Measurements from ENCODE around the gene RAB27A. TPM values are rescaled to one million over a fixed set of nuclear protein-coding genes. Genes with fewer than 3 reads are reported as not detected.
"Not testable (repeated sequence)": the region's sequence is repeated elsewhere in the genome, so short reads cannot be mapped to it uniquely, and the experiment has no call there.

Gene RAB27A
- total RNA-seq, 4 donors from 2014 or later = 6.2 to 11.9 (median 7.5) TPM

DNA sequence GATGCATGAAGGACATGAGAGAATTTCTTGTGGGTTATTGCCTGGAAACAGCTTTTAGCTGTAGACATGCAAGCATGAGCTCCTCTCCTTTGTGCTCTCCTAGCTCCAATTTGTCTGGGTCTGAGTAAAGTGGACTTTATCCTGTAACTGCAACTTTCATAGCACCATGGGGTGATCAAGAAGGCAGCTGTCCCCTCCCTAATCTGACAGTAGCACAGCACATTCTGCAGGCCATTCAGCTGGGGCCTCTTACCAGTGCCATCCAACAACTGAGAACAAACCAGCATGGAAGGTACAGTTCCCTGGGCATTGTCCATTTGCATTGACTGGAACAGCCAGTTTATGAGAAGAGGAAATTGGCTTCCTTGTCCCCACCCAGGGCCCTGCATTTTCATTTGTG is 7.7 kb upstream of the RAB27A start:
- DNase-seq (ENCODE audit: low spot score in 2 of 2) = no peak
- no peak overlapping the region for H3K4me3 ChIP-seq (ENCODE audit: low read depth, poor library complexity, severe bottlenecking)
- intact Hi-C loops (cut with DNase I; ENCODE audit: low total_unique reads) = no loop called here
- TF ChIP-seq, protein P1, sequence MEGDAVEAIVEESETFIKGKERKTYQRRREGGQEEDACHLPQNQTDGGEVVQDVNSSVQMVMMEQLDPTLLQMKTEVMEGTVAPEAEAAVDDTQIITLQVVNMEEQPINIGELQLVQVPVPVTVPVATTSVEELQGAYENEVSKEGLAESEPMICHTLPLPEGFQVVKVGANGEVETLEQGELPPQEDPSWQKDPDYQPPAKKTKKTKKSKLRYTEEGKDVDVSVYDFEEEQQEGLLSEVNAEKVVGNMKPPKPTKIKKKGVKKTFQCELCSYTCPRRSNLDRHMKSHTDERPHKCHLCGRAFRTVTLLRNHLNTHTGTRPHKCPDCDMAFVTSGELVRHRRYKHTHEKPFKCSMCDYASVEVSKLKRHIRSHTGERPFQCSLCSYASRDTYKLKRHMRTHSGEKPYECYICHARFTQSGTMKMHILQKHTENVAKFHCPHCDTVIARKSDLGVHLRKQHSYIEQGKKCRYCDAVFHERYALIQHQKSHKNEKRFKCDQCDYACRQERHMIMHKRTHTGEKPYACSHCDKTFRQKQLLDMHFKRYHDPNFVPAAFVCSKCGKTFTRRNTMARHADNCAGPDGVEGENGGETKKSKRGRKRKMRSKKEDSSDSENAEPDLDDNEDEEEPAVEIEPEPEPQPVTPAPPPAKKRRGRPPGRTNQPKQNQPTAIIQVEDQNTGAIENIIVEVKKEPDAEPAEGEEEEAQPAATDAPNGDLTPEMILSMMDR (IDR thresholded peaks at IDR 0.05) = no peak

DNA sequence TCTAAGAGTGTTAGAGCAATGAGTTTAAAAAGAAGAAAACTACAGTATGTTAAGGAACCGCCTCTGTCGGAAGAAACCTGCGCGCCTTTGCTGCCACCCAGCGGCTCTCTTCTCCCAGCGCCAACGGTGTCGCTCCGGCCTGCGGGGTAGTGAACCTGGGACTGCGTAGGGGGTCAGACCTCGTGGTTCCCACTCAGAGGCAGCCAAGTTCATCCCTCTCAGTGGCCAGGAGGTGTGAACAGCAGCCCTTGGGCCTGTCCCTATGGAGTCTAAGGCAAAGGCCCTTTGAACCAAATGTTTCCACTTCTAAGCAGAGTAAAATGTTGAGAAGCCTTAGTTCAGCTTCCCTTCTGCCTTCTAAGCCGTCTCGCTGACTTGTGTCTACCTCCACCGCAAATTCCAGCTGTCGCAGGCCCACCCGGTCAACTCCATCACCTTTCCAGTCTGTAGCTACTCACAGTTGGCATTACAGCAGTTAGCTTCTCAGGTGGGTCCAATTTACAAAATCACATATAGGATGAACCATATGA is 980 bp upstream of the RAB27A start:
- intact Hi-C loops (cut with DNase I; ENCODE audit: low total_unique reads) = loop anchor here (5.0 kb wide), 1 partner anchor 73 kb away; no protein-coding TSS in a partner anchor
- 17 to 21% methylated on average over 17 of the region's 17 CpGs for WGBS, 2 donors

DNA sequence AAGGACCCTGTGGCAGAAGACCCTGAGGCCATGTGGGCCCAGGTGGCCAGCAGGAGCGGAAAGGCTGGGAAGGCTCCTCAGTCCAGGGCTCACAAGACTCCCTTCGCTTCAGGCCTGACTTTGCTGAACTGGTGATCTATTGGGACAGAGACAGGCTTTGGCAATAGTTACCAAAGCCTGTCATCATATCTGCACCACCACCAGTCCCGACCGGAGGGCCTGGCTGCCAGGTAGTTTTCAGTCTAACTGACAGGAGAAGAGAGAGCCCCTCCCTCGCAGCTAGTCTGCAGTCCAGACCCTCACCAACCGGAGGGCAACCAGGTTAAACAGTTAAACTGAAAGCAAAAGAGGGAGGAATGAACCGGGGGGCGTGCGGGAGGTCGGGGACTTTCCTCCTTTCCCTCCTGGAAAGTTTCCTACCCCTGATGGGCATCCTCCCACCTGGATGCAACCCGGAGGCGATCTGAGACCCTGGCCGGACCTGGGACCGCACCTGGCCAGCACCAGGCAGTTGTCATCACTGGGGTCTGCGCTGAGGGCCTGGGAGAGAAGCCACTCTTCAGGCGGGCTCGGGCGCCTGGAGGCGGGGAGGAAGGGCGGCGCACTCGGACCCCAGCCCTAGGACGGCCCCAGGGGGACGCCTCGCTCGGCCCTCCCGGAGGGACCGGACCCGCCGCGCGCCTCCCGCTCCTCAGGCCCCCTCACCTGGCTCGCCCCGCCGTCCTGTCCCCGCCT is 435 bp downstream of the RAB27A start:
- peak overlapping the region; percentile 82 for H3K4me3 ChIP-seq (ENCODE audit: low read depth, poor library complexity, severe bottlenecking)
- TF ChIP-seq POLR2A (IDR thresholded peaks at IDR 0.05) = no peak
- TF ChIP-seq, protein P1 (IDR thresholded peaks at IDR 0.05) = no peak
- DNase-seq (ENCODE audit: low spot score in 2 of 2) = peak; percentile 16 to 90
- intact Hi-C loops (cut with DNase I; ENCODE audit: low total_unique reads) = no loop called here
- WGBS, 2 donors = 1 to 5% methylated on average over 11 to 22 of the region's 37 CpGs

More for the DNA sequence above, 980 bp upstream of the RAB27A start:
- peak; percentile 79 to 97 for DNase-seq (ENCODE audit: low spot score in 2 of 2)
- TF ChIP-seq, protein P1 (IDR thresholded peaks at IDR 0.05) = peak in 1 of 3 donors; percentile 69
- no peak for TF ChIP-seq POLR2A (IDR thresholded peaks at IDR 0.05)
- peak overlapping the region; percentile 82 for H3K4me3 ChIP-seq (ENCODE audit: low read depth, poor library complexity, severe bottlenecking)

DNA sequence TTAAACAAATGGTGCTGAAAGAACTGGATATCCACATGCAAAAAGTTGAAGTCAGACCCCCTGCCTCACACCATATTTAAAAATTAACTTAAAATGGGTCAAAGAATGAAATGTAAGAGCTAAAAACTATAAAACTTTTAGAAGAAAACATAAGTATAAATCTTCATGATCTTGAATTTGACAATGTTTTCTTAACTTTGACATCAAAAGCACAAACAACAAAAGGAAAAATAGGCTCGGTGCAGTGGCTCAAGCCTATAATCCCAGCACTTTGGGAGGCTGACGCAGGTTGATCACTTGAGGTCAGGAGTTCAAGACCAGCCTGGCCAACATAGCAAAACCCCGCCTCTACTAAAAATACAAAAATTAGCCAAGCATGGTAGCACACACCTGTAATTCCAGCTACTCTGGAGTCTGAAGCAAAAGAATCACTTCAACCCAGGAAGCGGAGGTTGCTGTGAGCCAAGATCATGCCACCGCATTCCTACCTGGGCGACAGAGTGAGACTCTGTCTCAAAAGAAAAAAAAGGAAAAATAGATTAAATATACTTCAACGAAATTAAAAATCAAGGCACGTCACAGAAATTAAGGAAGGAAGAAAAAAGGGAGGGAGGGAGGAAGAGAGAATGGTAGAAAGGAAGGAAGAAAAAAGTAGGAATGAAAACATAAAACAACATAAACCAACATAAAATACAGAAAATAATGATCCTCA is 1.5 kb downstream of the RAB27A start:
- no peak for DNase-seq (ENCODE audit: low spot score in 2 of 2)
- 92 to 96% methylated on average over 8 of the region's 8 CpGs for WGBS, 2 donors
- intact Hi-C loops (cut with DNase I; ENCODE audit: low total_unique reads) = no loop called here
- TF ChIP-seq, protein P1 (IDR thresholded peaks at IDR 0.05) = no peak
- no peak for TF ChIP-seq POLR2A (IDR thresholded peaks at IDR 0.05)
- no peak overlapping the region for H3K4me3 ChIP-seq (ENCODE audit: low read depth, poor library complexity, severe bottlenecking)

DNA sequence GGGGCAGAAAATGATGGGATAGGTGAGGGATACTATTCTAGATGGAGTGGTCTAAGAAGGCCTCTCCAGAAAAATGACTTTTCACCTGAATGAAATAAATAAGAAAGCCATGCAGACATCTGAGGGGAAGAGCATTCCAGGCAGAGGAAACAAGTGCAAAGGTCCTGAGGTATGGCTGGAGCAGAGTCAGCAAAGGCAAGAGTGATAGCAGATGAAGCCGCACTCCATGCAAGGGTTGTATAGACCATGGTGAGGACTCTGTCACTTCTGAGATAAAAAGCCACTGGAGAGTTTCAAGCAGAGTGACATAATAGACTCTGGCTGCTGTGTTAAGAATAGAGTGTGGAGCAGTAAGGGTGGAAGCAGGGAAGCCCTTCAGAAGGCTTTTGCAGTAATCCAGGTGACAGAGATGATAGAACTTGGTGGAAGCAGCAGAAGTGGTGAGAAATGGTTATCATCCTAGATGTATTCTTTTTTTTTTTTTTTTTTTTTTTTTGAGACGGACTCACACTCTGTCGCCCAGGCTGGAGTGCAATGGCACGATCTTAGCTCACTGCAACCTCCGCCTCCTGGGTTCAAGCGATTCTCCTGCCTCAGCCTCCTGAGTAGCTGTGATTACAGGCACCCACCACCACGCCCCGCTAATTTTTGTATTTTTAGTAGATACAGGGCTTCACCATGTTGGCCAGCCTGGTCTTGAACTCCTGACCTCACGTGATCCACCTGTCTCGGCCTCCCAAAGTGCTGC is 3.0 kb downstream of the RAB27A start:
- not testable (repeated sequence) for DNase-seq (ENCODE audit: low spot score in 2 of 2)
- WGBS, 2 donors = 95 to 96% methylated on average over 10 of the region's 10 CpGs

DNA sequence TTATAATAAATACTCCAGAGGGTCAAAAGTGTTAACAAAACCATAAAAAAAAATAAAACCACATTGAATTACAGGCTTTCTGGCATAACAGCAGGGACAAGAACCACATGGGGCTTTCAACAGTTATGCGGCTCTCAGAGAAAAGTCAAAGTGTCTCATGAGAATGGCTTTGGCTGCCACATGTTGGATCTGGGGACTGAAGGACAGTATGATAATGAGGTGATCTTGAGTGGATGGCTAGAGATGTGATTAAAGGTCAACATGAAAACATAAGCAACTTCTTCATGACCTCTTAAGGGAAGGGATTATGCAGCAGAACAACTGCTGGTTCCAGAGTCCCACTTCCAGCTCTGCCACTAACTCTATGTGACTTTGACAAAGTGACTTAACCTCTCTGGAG is 5.2 kb downstream of the RAB27A start:
- no peak overlapping the region for H3K4me3 ChIP-seq (ENCODE audit: low read depth, poor library complexity, severe bottlenecking)
- intact Hi-C loops (cut with DNase I; ENCODE audit: low total_unique reads) = no loop called here
- TF ChIP-seq, protein P1 (IDR thresholded peaks at IDR 0.05) = no peak
- no peak for TF ChIP-seq POLR2A (IDR thresholded peaks at IDR 0.05)
- 84 to 93% methylated on average over 1 of the region's 1 CpG for WGBS, 2 donors
- no peak for DNase-seq (ENCODE audit: low spot score in 2 of 2)

More for the DNA sequence above, 3.0 kb downstream of the RAB27A start:
- intact Hi-C loops (cut with DNase I; ENCODE audit: low total_unique reads); H3K4me3 ChIP-seq (ENCODE audit: low read depth, poor library complexity, severe bottlenecking): not testable (repeated sequence)
